Stimulated activated CD8-positive, alpha-beta memory T cell treated with anti-CD3 and anti-CD28 coated beads, Interleukin-7, amount 100 ng/mL, for 1 hour (primary cell): ENCODE measurements around the gene CYTH3.
"Not testable (repeated sequence)": the region's sequence is repeated elsewhere in the genome, so short reads cannot be mapped to it uniquely, and the experiment has no call there.

Source experiments
- DNase-seq, 2 donors: peaks; one replicate each; pipeline ENCODE4 v3.0.0-alpha.2; 2020; ENCODE audit warnings: low read depth in 2 of 2

The CYTH3 gene

DNA sequence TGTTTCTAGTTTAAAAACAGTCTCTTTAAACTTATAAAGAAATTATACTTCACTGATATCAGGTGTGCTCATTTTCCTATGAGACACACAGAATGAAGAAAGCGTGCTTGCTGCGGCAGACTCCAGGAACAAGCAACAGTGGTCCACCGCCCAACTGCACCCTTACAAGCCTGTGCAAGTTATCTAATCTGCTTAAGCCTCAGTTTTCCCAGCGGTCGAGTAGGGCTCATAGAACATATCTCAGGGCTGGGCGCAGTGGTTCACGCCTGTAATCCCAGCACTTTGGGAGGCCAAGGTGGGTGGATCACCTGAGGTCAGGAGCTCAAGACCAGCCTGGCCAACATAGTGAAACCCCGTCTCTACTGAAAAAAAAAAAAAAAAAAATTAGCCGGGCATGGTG is 43.1 kb downstream of the CYTH3 start:
- DNase-seq = not testable (repeated sequence)

DNA sequence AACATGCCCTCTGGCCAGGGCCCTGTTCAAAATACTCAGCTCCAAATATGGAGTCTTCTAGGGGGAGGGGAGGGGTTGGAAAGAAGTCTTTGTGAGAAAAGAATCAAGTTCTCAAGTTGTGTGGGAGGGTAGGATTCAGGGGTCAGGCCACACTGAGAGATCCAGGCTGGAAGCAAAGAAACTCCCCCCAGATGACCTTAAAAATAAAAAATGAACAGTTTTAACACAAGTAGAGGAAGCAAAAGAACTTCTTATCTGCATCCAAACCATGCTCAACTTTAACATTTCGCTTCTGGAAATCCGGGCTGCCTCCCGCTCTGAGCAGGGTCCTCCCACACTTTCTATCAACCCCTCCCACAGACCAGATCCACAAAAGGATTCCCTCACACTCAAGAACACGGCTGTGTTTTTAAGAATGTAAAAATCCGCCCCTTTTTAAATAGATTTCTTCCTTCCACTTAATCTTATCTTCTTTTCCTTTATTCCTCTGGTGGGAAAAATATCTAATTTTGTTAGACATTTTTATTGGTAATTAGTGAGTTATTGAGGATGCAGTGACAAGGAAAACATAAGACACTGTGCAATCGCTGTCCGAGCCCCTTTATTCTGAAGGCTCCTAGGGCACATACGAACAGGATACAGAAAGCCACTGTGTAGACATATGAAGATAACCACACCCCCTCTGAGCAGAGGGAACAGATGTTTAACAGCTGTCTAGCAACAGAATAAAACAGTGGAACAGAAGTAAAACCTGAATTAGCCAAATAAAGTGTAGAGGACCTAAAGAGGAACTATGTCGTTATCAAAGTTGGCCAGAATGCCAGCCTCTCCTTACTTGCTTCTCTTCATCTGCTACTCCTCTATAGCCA is 43.8 kb downstream of the CYTH3 start:
- no peak for DNase-seq

DNA sequence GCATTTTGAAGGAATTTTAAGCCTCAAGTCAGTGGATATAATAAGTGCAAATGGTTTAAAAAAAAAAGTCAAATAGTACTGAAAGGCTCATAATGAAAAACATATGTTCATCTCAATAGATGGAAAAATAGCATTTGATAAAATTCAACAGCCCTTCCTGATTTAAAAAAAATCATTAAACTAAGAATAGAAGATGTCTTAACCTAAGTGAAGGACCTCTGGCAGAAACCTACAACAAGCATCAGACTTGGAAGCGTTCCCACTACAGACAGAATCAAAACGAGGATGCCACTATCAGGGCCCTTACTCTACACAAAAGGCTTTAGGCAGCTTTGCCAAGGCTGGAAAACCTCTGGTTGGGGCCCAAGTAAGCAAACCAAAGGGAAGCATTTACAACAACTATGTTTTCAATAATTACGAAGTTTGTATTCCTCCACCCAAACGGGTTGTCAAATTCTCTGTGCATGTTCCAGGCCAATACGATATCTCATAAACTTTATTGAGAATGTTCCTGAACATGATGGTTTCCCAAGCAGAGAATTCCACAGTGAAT is 45.1 kb downstream of the CYTH3 start:
- DNase-seq = no peak

DNA sequence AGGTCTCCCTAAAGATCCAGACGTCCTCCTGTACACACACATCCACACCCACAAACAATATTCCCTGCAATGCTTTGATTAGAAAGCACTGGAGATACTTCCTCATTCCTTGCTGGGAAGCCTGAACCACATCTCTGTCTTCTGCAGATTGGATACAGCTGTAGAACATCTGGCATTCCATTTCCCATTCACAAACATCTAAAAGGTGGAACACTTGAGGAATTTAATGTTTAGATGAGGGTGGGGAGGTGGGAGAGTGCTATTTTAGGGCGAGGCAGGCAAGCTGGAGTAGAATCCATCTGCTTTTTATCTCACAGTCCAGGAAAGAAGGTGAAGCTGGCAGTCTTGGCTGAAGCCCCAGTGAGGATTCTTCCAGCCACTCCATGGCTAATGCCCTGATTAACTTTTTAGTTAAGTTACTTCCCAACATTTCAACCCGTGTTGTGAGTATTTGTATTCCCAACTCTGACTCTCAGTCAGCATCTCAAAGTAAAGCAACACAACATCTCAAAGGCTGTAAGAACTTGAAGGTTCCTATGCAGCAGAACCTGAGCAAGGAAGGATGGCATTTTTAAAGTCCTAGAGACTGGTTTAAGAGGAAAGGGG is 46.1 kb downstream of the CYTH3 start:
- no peak for DNase-seq

DNA sequence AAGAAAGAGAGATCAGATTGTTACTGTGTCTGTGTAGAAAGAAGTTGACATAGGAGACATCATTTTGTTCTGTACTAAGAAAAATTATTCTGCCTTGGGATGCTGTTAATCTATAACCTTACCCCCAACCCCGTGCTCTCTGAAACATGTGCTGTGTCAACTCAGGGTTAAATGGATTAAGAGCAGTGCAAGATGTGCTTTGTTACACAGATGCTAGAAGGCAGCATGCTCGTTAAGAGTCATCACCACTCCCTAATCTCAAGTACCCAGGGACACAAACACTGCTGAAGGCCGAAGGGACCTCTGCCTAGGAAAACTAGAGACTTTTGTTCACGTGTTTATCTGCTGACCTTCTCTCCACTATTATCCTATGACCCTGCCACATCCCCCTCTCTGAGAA is 49.0 kb downstream of the CYTH3 start:
- not testable (repeated sequence) for DNase-seq

DNA sequence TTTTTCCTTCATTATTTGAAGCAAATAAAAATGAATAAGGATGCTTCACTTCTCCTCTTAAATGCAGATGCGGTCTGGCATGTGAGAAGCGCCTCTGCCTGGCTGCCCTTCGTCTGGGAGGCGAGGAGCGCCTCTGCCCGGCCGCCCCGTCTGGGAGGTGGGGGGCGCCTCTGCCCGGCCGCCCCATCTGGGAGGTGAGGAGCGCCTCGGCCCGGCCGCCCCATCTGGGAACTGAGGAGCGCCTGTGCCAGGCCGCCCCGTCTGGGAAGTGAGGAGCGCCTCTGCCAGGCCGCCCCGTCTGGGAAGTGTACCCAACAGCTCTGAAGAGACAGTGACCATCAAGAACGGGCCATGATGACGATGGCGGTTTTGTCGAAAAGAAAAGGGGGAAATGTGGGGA is 49.4 kb downstream of the CYTH3 start:
- not testable (repeated sequence) for DNase-seq

DNA sequence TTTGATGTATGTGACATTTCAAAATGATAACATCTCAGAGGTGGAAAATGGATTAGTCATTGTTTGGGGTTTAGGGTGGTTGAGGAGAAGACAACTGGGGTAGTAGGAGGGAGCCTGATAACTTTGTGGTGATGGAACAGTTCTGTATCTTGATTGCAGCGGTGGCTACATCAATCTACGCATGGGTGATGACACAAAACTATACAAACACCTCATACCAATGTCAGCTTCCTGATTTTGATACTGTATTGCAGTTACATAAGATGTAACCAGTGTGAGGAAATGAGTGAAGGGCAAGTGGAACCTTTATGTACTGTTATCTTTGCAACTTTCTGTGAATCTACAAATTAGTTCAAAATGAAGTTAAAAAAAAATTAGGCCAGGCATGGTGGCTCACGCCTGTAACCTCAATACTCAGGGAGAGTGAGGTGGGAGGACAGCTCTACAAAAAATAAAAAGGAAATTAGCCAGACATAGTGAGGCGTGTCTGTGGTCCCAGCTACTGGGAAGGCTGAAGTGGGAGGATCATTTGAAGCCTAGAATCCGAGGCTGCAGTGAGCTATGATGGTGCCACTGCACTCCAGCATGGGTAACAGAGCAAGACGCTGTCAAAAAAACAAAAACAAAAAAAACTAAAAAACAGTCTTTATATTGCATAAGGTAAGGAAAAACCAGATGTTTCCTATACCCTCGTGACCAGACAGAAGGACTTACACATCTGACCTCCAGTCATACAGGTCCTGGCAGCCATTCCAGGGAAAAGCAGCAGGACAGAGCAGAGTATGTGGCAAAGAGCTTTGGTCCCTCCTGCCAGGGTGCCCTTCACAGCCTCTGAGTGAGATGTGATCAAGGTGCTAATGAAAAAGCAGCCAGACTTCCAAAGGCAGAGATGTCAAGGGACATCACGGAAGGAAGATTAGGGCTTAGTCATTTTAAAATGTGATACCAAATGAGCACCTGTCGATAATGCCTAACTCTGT is 50.8 kb downstream of the CYTH3 start:
- DNase-seq = no peak

DNA sequence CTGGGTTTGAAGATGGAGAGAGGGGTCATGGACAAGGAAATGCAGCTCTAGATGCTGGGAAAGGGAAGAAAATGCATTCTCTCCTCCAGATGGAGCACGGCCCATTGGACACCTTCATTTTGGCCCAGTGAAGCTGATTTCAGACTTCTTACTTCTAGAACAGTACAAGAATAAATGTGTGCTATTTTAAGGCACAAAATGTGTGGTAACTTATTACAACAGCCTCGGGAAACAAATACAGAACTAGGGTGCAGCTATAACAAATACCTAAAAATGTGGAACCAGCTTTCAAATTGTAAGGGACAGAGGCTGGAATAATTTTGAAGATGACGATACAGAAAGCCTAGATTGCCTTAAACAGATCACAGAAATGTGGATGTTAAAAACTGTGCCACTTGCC is 54.1 kb downstream of the CYTH3 start:
- no peak for DNase-seq

DNA sequence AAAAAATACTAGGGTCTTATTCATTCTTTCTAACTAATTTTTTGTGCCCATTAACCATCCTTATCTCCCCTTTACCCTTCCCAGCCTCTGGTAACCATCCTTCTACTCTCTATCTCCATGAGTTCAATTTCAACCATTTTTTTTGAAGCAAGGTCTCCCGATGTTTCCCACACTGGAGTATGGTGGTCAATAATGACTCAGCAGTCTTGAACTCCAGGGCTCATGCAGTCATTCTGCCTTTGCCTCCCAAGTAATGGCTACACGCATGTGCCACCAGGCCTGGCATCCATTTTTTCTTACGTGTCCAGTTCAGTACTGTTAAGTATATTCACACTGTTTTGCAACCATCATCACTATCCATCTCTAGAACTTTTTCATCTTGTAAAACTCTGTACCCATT is 60.4 kb downstream of the CYTH3 start:
- no peak for DNase-seq

DNA sequence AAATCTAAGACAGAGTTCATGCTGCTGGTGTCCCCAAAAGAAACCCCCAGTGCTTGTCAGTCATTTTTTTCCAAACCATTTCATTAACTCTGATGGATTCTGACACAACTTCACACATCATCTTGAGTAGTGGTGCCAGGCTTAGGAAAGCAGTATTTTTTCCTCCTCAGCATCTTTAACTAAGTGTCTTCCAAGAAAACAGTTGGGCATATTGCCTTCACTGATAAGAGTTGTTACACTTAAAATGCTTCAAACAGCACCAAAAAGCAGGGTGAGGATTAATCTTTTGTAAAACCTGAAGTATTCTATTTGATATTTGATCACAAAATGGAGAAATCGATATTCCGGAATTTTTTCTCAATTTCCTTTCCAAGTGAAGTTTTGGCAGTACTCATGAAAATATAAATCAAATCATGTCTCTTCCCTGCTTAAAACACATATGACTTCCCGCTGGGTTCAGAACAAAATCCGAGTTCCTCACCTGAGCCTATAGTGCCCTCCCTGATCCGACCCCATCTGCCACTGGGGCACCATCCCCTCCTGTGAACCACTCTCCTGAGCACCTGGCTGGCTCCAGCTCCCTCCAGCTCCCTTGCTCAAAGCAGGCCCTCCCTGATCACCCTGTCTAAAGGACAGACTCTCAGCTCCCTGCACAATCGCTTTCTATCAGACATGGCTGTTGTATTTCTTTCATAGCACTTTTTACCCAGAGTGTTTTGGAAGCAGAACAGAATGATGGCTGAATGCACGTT is 61.6 kb downstream of the CYTH3 start:
- DNase-seq = no peak

DNA sequence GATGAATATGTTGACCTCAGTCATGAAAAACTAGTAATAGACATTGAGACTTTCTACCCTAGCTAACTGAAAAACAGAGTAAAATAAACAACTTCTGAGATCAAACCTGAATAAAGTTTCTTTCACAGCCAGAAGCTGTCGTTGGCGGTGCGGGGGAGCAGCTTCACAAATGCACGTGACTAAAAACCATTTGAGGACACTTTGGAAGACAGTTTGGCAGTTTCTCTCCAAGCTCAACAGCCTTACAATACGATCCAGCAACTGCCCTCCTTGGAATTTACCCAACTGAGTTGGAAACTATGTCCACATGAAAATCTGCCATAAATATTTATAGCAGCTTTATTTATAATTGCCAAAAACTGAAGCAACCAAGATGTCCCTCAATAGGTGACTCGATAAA is 63.1 kb downstream of the CYTH3 start:
- no peak for DNase-seq

DNA sequence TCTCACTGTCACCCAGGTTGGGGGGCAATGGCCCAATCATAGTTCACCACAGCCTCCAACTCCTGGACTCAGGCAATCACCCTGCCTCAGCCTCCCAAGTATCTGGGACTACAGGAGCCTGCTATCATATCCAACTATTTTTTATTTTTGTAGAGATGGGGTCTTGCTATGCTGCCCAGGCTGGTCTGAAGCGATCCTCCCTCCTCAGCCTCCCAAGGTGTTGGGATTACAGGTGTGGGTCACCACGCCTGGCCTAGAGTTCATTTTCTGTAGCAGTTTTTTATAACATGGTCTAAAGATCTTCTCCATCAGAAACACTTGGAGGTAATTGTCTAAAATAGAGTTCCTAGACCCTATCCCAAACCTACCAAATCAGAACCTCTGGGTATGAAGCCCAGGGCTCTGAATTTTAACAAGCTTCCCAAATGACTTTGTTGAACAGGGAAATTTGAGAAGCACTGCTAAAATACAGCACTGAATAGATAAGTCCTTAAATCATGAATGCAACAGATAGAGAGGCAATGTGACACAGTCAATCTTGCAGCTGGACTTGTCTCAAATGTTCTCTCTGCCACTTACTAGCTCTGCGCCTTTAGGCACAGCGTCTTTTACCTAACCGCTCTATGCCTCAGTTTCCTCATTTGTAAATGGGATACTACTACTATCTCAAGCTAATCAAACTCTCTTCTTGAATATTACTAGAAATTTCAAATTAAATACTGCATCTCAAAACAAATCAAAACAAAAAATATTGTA is 63.7 kb downstream of the CYTH3 start:
- DNase-seq = no peak

DNA sequence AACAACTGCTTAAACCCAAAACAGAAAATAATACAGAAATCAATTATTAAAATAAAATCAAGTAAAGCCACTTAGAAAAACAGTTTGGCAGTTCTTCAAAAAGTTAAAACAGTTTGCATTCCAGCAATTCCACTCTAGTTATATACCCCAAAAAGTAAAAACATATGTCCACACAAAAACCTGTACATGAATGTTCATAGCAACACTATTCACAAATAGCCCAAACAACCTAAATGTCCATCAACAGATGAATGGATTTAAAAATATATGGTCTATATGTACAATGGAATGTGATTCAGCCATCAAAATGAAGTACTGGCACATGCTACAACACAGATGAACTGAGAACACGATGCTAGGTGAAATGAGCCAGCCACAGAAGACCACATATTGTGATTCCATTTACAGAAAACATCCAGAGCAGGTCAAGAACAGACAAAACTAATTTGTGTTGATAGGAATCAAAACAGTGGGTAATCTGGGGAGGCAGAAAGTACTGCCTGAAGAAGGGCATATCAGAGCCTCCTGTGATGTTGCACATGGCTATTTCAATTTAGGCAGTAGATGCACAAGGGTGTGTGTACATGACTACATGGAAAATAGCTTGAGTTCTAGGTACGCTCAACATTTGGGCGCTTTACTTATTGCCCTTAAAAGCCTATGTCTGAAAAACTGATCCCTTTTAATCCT is 66.3 kb downstream of the CYTH3 start:
- DNase-seq = no peak

DNA sequence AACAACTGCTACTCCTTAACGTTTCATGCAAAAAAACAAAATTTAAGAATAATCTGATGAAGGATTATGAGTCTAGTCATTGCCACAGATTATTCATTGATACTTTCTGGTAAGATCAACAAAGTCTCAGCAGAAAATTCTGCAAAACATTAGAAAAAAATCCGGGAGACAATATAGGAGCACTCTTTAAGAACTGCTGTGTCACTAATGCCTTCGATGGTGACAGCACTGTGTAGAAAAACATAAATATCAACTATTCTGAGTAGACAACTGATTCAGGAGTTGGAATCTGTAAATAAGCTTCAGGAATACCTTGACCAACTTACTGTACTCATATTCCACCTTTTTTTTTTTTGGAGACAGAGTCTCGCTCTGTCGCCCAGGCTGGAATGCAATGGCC is 69.0 kb downstream of the CYTH3 start:
- DNase-seq = no peak

DNA sequence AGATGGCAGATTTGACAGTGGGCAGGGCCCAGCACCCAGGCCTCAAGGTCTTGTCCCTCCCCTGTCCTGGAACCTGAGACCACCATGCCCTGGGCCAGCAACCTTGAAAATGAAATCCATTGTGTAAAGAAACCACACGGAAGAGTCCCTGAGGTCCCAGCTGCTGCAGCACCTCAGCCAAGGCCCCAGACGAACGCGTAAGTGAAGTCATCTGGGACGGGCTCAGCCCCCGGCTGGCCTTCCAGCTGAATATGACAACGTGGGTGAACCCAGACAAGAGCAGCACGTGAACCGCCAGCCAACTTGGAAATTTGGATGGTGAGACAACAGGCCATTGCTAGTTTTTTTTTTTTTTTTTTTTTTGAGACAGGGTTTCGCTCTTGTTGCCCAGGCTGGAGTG is 70.3 kb downstream of the CYTH3 start:
- no peak for DNase-seq

DNA sequence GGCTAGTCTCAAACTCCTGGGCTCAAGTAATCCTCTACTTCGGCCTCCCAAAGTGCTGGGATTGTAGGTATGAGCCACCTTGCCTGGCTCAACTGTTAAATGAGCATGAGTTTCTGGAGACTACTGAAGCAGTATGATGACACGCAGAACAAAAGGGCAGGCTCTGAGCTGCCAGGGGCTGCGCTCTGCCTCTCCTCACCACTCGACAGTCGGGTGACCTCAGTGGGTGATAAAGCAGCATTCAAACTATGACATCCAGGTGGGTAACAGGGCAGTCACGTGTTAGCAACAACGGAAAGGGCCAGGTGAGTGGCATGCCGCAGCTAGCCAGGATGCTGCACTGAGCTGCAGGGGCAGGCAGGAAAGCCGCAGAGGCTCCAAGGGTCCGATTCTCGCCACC is 71.5 kb downstream of the CYTH3 start:
- DNase-seq = no peak

DNA sequence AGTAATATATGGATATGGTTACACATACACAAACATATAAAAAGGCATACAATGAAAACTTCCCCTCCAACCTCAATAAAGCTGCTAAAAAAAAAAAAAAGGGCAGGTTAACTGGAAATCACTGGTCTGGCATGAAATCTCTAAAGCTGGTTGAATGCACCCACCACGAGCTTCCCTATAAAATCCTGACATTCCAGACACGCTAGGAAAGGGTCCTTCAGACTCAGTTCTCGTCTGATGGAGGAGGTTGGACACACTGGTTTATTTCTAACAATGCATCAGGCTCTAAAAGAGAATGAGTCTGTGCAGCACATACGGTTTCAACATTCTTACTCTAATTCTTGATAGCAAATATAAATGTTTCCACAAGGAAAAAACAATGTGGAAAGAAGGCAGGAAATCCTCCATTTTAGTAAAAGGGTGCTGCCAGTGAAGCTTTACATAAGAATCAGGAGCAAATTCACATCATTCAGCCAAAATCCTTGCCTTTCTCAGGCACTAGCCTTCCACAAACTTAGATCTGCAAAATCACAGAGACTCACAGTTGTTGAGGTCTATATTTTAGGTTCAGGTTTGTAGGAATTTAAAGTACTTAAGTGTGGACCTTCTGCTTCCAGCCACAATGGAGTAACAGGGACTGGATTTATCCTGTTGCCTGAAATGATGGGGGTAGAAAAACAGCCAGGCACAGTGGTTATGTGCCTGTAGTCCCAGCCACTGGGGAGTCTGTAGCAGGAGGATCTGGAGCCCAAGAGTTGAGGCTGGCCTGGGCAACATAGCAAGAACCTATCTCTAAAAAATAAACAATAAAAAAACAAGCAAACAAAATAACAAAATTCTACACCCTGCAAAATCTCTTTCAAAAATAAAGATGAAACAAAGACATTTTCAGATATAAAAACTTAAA is 73.5 kb downstream of the CYTH3 start:
- DNase-seq = no peak

DNA sequence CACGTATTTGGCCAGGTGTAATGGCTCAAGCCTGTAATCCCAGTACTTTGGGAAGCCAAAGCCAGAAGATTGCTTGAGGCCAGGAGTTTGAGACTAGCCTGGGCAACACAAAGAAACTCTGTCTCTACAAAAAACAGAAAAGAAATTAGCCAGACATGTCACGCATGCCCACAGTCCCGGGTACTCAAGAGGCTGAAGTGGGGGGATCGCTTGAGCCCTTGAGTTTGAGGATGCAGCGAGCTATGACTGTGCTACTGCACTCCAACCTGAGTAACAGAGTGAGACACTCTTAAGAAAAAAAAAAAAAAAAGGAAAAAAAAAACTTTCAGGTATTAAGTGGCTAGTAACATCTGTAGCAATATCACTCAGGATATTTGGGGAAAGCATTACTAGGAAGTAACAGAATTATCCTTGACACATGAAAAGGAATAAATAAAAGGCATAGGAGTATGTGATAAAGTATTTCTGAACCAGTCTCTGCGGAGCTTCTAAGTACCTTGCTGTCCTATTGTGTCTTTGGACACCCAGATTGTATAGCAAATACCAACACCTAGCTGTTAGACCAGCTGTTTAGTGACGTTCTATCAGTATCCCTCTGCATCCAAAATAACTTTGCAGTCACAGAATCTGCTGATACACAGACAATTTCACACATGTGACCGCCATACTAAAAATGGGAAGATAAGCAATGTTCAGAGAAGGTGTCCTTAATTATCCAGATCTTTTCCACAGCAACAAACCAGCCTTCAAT is 74.4 kb downstream of the CYTH3 start:
- no peak for DNase-seq
